ENCODE results near the gene PDZRN3.

Gene PDZRN3

GRCh38 chr3:73511571-73512525 is 112.9 kb downstream of the PDZRN3 start:
- DNase-seq: no peak

- DNase-seq: no peak
These were observed 114.0 kb downstream of the PDZRN3 start for GRCh38 chr3:73510784-73511183.

GRCh38 chr3:73510334-73510733 is 114.4 kb downstream of the PDZRN3 start:
- no peak for DNase-seq

GRCh38 chr3:73509816-73510215 is 114.9 kb downstream of the PDZRN3 start:
- DNase-seq: no peak

- DNase-seq: no peak
These were observed 115.7 kb downstream of the PDZRN3 start for GRCh38 chr3:73509066-73509465.

GRCh38 chr3:73508330-73508954 is 116.3 kb downstream of the PDZRN3 start:
- peak; percentile 15 for DNase-seq

- no peak for DNase-seq
These were observed 119.9 kb downstream of the PDZRN3 start for GRCh38 chr3:73504852-73505251.

- no peak for DNase-seq
These were observed 120.5 kb downstream of the PDZRN3 start for GRCh38 chr3:73504239-73504638.

- DNase-seq: no peak
These were observed 121.0 kb downstream of the PDZRN3 start for GRCh38 chr3:73503781-73504180.

GRCh38 chr3:73502609-73503583 is 121.8 kb downstream of the PDZRN3 start:
- peak; percentile 52 for DNase-seq

- DNase-seq: no peak
These were observed 124.4 kb downstream of the PDZRN3 start for GRCh38 chr3:73500321-73500720.

GRCh38 chr3:73499787-73500186 is 125.0 kb downstream of the PDZRN3 start:
- DNase-seq: no peak

- DNase-seq: no peak
These were observed 125.7 kb downstream of the PDZRN3 start for GRCh38 chr3:73498764-73499622.

GRCh38 chr3:73497646-73498406 is 126.9 kb downstream of the PDZRN3 start:
- no peak for DNase-seq

- no peak for DNase-seq
These were observed 131.0 kb downstream of the PDZRN3 start for GRCh38 chr3:73493543-73494308.

- DNase-seq: no peak
These were observed 132.6 kb downstream of the PDZRN3 start for GRCh38 chr3:73492186-73492585.

GRCh38 chr3:73491287-73491662 is 133.5 kb downstream of the PDZRN3 start:
- DNase-seq: no peak

- no peak for DNase-seq
These were observed 134.1 kb downstream of the PDZRN3 start for GRCh38 chr3:73490453-73491286.

- DNase-seq: no peak
These were observed 138.8 kb downstream of the PDZRN3 start for GRCh38 chr3:73485877-73486330.

Measured in stimulated activated CD4-positive, alpha-beta T cell treated with anti-CD3 and anti-CD28 coated beads, Interleukin-4, amount 100 ng/mL, for 1 hour (primary cell).